ENCODE measurements around the gene TMEM163. TPM values are rescaled to one million over a fixed set of nuclear protein-coding genes. Genes with fewer than 3 reads are reported as not detected.
A peak's percentile ranks its signal among the peaks of the same experiment; 100 is the strongest.

The TMEM163 gene
- total and polyA plus RNA-seq, 8 donors, result 0.58 to 16.7 (median 3.2) TPM; not detected in 1

GRCh38 chr2:134466141-134466540 lies 252.7 kb downstream of the TMEM163 start:
- peaks cover 0 to 13% (median 0%) of the 10 kb centered on the region in 4 donors for H3K36me3 ChIP-seq
- 48 to 57% (median 56%) methylated on average over 3 of the region's 3 CpGs for WGBS, 5 donors
- H3K9me3 ChIP-seq, result no peaks in the 10 kb centered on the region
- no peak overlapping the region for H3K4me3 ChIP-seq
- intact Hi-C loops (cut with DNase I; ENCODE audit: low total_unique reads), result loop anchor here (10.0 kb wide), 1 partner anchor 439 kb away; no protein-coding TSS in a partner anchor
- DNase-seq, result peak; percentile 46 to 82
- TF ChIP-seq, protein P1, sequence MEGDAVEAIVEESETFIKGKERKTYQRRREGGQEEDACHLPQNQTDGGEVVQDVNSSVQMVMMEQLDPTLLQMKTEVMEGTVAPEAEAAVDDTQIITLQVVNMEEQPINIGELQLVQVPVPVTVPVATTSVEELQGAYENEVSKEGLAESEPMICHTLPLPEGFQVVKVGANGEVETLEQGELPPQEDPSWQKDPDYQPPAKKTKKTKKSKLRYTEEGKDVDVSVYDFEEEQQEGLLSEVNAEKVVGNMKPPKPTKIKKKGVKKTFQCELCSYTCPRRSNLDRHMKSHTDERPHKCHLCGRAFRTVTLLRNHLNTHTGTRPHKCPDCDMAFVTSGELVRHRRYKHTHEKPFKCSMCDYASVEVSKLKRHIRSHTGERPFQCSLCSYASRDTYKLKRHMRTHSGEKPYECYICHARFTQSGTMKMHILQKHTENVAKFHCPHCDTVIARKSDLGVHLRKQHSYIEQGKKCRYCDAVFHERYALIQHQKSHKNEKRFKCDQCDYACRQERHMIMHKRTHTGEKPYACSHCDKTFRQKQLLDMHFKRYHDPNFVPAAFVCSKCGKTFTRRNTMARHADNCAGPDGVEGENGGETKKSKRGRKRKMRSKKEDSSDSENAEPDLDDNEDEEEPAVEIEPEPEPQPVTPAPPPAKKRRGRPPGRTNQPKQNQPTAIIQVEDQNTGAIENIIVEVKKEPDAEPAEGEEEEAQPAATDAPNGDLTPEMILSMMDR (IDR thresholded peaks at IDR 0.05), result peak in 3 of 7 experiments; percentile 22 to 38 (median 33)
- TF ChIP-seq POLR2A (IDR thresholded peaks at IDR 0.05) (no peak), POLR2AphosphoS5 (IDR thresholded peaks at IDR 0.05) (no peak), EP300 (IDR thresholded peaks at IDR 0.05) (no peak)
- H3K27me3 ChIP-seq, result peaks cover 0 to 4% (median 0%) of the 10 kb centered on the region in 3 donors
- no peak overlapping the region for H3K27ac ChIP-seq
- H3K4me1 ChIP-seq, result no peaks in the 10 kb centered on the region

DNA sequence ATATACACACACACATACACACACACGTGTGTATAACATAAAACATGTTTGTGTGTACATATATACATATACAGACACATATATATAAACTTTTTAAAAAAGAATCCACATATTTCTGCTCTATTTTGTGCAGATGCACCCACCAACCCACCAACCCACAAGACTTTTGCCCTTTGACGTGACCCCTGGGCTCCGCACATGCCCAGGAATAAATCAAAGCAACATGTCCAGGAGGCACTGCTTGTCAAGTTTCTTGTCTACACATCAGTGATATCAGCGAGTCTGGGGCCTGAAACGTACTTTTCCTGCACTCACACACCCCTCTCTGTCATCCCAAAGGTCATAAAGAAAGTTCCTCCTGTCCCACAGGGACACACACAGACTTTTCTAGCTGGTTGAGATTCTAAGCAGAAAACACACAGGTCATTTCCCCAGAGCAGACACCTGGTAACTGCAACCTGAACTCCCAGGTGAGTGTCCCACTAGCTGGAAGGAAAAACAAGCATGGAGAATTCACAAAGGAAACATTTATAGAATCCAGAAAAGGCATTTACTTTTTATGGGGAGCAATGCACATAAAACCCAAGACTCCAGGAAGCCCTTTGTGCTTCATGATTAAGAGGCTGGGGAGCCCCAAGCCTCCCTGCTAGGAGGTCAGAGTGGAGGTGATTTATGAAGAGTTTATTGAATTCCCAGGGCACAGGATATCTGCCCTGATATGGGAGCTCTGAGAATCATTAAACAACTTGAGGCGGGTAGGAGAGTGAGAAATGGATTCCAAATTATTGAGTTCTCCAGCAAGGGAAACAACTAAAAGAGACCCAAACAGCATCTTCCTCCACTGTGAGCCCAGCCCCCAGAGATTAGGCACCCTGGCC lies 253.3 kb downstream of the TMEM163 start:
- intact Hi-C loops (cut with DNase I; ENCODE audit: low total_unique reads), result loop anchor here (10.0 kb wide), 1 partner anchor 439 kb away; no protein-coding TSS in a partner anchor
- H3K36me3 ChIP-seq, result peaks cover 0 to 13% (median 0%) of the 10 kb centered on the region in 4 donors
- 65 to 79% (median 68%) methylated on average over 6 of the region's 6 CpGs for WGBS, 5 donors
- H3K27ac ChIP-seq, result no peak overlapping the region
- peak in 1 of 2 donors; percentile 15 for DNase-seq
- no peak overlapping the region for H3K4me3 ChIP-seq
- H3K9me3 ChIP-seq, result no peaks in the 10 kb centered on the region
- peaks cover 0 to 4% (median 1%) of the 10 kb centered on the region in 4 donors for H3K4me1 ChIP-seq
- TF ChIP-seq EP300 (IDR thresholded peaks at IDR 0.05) (no peak), POLR2AphosphoS5 (IDR thresholded peaks at IDR 0.05) (no peak), POLR2A (IDR thresholded peaks at IDR 0.05) (no peak)
- TF ChIP-seq, protein P1 (IDR thresholded peaks at IDR 0.05), result no peak
- peaks cover 0 to 4% (median 0%) of the 10 kb centered on the region in 3 donors for H3K27me3 ChIP-seq

DNA sequence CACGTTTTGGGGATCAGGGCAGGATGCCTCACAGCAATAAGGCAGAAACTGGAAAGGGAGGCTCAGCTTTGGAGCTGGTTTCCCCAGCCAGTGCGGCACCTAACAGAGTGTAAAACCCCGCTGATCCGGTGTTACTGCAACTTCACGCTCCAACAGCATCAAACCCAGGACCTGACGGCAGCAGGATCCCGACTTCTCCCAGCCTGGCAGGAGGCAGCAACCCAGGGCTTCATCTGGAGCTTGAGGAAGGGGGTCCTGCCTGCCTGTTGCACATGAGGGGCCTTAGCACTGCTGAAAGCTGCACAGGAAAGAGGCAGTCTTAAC lies 255.1 kb downstream of the TMEM163 start:
- TF ChIP-seq POLR2AphosphoS5 (IDR thresholded peaks at IDR 0.05) (no peak), POLR2A (IDR thresholded peaks at IDR 0.05) (no peak), EP300 (IDR thresholded peaks at IDR 0.05) (no peak)
- TF ChIP-seq, protein P1 (IDR thresholded peaks at IDR 0.05), result no peak
- Histone ChIP-seq H3K36me3 (peaks cover 0 to 13% (median 0%) of the 10 kb centered on the region in 4 donors), H3K4me3 (no peak overlapping the region), H3K27me3 (peaks cover 0 to 4% (median 0%) of the 10 kb centered on the region in 3 donors), H3K27ac (no peak overlapping the region), H3K9me3 (no peaks in the 10 kb centered on the region), H3K4me1 (peaks cover 0 to 7% (median 2%) of the 10 kb centered on the region in 4 donors)
- DNase-seq, result no peak
- 82 to 94% (median 93%) methylated on average over 5 to 7 of the region's 7 CpGs for WGBS, 5 donors
- intact Hi-C loops (cut with DNase I; ENCODE audit: low total_unique reads), result loop anchor here (10.0 kb wide), 1 partner anchor 441 kb away; no protein-coding TSS in a partner anchor

GRCh38 chr2:134462791-134463698 lies 255.8 kb downstream of the TMEM163 start:
- no peaks in the 10 kb centered on the region for H3K9me3 ChIP-seq
- H3K4me1 ChIP-seq, result peaks cover 1 to 9% (median 6%) of the 10 kb centered on the region in 4 donors
- DNase-seq, result peak in 1 of 2 donors; percentile 17
- TF ChIP-seq POLR2A (IDR thresholded peaks at IDR 0.05) (no peak), EP300 (IDR thresholded peaks at IDR 0.05) (no peak), POLR2AphosphoS5 (IDR thresholded peaks at IDR 0.05) (no peak)
- TF ChIP-seq, protein P1 (IDR thresholded peaks at IDR 0.05), result no peak
- no peak overlapping the region for H3K27ac ChIP-seq
- peaks cover 0 to 4% (median 0%) of the 10 kb centered on the region in 3 donors for H3K27me3 ChIP-seq
- 92 to 96% (median 93%) methylated on average over 10 to 11 of the region's 11 CpGs for WGBS, 5 donors
- intact Hi-C loops (cut with DNase I; ENCODE audit: low total_unique reads), result loop anchor here (10.0 kb wide), 1 partner anchor 442 kb away; no protein-coding TSS in a partner anchor
- no peak overlapping the region for H3K4me3 ChIP-seq
- H3K36me3 ChIP-seq, result peaks cover 0 to 13% (median 0%) of the 10 kb centered on the region in 4 donors

Data from stomach (tissue), 9 donors.